Measurements from ENCODE around the gene ADAT3. TPM values are rescaled to one million over a fixed set of nuclear protein-coding genes. Genes with fewer than 3 reads are reported as not detected.

ADAT3 gene
- total and polyA plus RNA-seq, 8 donors = 1.3 to 9.4 (median 2.9) TPM

DNA sequence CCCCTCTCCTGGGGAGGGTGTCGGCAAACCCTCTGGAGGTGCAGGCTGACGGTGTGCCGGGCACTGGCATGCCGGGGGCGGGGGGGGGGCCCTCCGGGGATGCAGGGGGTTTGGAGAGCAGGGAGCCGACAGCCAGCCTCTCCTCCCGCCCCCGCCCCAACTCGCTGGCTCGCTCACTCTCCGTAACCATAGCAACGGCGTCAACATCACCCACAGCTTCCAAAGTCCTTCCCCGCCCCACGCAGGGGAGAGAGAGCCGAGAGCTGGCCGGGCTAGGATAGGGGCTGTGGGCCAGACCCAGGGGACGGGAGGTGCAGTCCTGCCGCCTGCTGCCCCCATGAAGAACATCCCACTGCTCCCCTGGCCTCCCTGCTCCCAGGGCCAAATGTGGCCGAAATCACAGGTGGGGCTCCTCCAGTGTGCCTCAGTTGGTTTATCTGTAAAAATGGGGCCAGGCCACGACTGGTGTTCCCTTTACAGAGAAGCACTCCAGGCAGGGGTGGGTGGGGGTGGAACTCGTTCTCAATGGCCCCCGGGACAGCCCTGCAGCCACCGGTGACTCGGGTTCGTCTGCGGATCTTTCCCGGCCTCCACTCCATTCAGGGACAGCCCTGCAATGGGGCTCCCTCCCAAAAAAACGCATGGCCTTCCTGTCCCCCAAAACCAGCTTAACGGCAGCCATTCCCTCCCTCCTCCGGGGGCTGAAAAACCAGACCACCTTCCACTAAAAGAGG, 45.0 kb upstream of the ADAT3 start:
- H3K4me3 ChIP-seq = peak overlapping the region in 1 of 2 donors; percentile 76
- intact Hi-C loops (cut with DNase I) = no loop called here
- H3K27me3 ChIP-seq = no peaks in the 10 kb centered on the region
- no peaks in the 10 kb centered on the region for H3K9me3 ChIP-seq
- no peak for ATAC-seq
- TF ChIP-seq, protein P1, sequence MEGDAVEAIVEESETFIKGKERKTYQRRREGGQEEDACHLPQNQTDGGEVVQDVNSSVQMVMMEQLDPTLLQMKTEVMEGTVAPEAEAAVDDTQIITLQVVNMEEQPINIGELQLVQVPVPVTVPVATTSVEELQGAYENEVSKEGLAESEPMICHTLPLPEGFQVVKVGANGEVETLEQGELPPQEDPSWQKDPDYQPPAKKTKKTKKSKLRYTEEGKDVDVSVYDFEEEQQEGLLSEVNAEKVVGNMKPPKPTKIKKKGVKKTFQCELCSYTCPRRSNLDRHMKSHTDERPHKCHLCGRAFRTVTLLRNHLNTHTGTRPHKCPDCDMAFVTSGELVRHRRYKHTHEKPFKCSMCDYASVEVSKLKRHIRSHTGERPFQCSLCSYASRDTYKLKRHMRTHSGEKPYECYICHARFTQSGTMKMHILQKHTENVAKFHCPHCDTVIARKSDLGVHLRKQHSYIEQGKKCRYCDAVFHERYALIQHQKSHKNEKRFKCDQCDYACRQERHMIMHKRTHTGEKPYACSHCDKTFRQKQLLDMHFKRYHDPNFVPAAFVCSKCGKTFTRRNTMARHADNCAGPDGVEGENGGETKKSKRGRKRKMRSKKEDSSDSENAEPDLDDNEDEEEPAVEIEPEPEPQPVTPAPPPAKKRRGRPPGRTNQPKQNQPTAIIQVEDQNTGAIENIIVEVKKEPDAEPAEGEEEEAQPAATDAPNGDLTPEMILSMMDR (IDR thresholded peaks at IDR 0.05) = no peak
- DNase-seq = peak in 3 of 4 donors; percentile 63 to 93 (median 74)
- peak overlapping the region in 1 of 2 donors; percentile 41 for H3K27ac ChIP-seq
- peaks cover 45 to 78% of the 10 kb centered on the region in 2 donors for H3K4me1 ChIP-seq
- H3K36me3 ChIP-seq = no peaks in the 10 kb centered on the region

DNA sequence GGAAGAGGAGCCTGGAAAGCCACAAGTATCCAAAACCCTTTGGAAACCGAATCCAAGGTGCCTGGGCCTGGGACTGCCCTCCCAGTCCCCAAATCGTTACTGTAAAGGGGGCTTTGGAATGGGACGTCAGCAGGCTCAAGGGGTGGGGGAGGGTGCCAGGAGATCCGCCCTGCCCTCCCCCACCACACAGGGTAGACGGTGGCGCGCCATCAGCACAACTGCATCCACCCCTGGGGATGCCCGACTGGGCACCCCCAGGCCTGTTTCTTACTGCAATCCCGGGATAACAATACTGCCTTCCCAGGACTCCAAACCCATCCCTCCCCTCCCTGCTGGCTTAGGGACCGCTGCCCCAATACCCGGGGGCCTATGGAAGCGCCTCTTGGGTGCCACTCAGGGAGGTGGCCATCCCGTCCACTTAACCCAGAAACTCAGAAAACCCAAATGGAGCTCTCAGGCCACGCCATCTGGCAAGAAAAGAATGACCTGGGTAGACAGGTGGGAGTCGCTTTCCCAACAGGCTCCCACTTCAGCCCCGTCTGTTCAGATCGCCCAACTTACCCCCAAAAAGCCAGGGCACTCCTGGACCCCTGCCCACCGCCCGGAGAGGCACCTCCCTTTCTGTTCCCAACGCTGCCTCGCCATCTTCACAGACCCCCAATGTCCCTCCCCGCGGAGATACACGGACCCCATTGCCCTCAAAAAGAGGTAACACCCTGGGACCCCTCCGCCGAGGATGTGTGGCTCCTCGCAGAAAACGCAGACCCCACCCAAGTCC, 44.2 kb upstream of the ADAT3 start:
- Histone ChIP-seq H3K4me3 (peak overlapping the region in 1 of 2 donors; percentile 76), H3K27me3 (no peaks in the 10 kb centered on the region)
- ATAC-seq = no peak

DNA sequence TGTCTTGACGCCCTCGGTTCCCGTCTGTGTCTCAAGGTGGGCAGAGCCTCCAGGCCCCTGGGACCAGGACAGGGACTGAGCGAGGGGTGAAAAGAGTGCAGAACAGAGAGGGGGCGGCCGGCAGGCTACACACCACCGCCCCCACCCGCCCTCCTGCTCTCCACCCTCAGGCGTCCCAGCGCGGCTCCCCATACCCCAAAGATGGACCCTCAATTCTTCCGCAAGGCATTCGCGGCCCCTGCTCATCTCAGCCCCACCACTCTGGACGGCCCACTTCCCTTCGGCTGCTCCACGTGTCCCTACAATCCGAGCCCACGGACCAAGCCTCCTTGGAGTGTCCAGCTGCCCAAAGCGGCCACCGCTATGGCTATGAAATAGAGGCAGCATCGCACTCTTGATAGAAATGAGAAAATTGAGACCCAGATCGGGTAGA, 43.6 kb upstream of the ADAT3 start:
- DNase-seq (no peak), ATAC-seq (no peak)
- Histone ChIP-seq H3K27me3 (no peaks in the 10 kb centered on the region), H3K27ac (peak overlapping the region in 1 of 2 donors; percentile 53), H3K4me1 (peaks cover 34 to 70% of the 10 kb centered on the region in 2 donors), H3K4me3 (peak overlapping the region; percentile 61 to 76), H3K9me3 (no peaks in the 10 kb centered on the region), H3K36me3 (no peaks in the 10 kb centered on the region)
- TF ChIP-seq, protein P1 (IDR thresholded peaks at IDR 0.05) = no peak
- intact Hi-C loops (cut with DNase I) = no loop called here

More for the DNA sequence above, 44.2 kb upstream of the ADAT3 start:
- Histone ChIP-seq H3K9me3 (no peaks in the 10 kb centered on the region), H3K27ac (peak overlapping the region in 1 of 2 donors; percentile 41), H3K36me3 (no peaks in the 10 kb centered on the region), H3K4me1 (peaks cover 39 to 76% of the 10 kb centered on the region in 2 donors)
- TF ChIP-seq, protein P1 (IDR thresholded peaks at IDR 0.05) = no peak
- peak in 1 of 4 donors; percentile 44 for DNase-seq
- intact Hi-C loops (cut with DNase I) = no loop called here

DNA sequence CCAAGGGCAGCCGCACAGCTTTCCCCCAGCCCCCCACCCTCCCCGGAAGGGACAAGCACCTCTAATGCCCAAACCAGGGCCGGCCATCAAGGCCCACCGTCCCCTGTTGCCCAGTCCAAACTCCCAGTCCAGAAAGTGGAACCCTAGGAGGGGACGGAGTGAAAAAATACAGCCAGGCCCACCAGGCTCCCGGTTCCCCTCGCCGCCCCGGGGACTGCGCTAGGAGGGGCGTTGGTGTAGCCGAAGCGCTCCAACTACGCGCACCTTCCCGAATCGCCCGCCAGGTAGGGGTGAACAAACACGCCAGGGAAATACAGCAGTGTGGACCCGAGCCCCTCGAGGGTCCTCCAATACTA, 43.2 kb upstream of the ADAT3 start:
- Histone ChIP-seq H3K36me3 (peaks cover 0 to 1% of the 10 kb centered on the region in 2 donors), H3K27me3 (no peaks in the 10 kb centered on the region), H3K27ac (peak overlapping the region in 1 of 2 donors; percentile 53), H3K4me3 (peak overlapping the region; percentile 61 to 76), H3K9me3 (no peaks in the 10 kb centered on the region), H3K4me1 (peaks cover 34 to 65% of the 10 kb centered on the region in 2 donors)
- DNase-seq (no peak), ATAC-seq (no peak)
- TF ChIP-seq, protein P1 (IDR thresholded peaks at IDR 0.05) = no peak
- intact Hi-C loops (cut with DNase I) = no loop called here

Measured in left lung (tissue), 10 donors.